Subcutaneous adipose tissue (tissue), 4 donors: ENCODE measurements around the gene TRPC4. TPM values are rescaled to one million over a fixed set of nuclear protein-coding genes. Genes with fewer than 3 reads are reported as not detected.

Source experiments
- CTCF ChIP-seq: fragments of 450-650 bp; IDR thresholded peaks from one replicate; pipeline ENCODE4 v1.5.1; 2016; ENCODE audit warnings: low read depth, mild to moderate bottlenecking, control low read depth, antibody characterized with exemption, moderate library complexity
- total RNA-seq, 4 donors: library from RNA; depleted of rRNA; stranded (reverse); fragments of >200 nt; gene quantifications; one replicate each; pipeline ENCODE4 v1.1.0, GENCODE V29; 2016

Gene TRPC4
- total RNA-seq, result under 1 TPM; 0.17 to 0.82 (median 0.42) TPM

- TF ChIP-seq CTCF, result no peak
Measured at GRCh38 chr13:37869756-37870488, at the start of gene TRPC4. TRPC4 (minus strand) TSS chr13:37869772; CDS start chr13:37783333, 86,439 bp downstream.

GRCh38 chr13:37918751-37919150 lies 49.2 kb upstream of the TRPC4 start:
- TF ChIP-seq CTCF, result no peak

- no peak for TF ChIP-seq CTCF
Measured at GRCh38 chr13:37918116-37918714, 48.6 kb upstream of the TRPC4 start.

GRCh38 chr13:37914781-37915391 lies 45.3 kb upstream of the TRPC4 start:
- TF ChIP-seq CTCF, result no peak

- TF ChIP-seq CTCF, result no peak
Measured at GRCh38 chr13:37910790-37911189, 41.2 kb upstream of the TRPC4 start.

GRCh38 chr13:37906880-37907279 lies 37.3 kb upstream of the TRPC4 start:
- TF ChIP-seq CTCF, result no peak

- TF ChIP-seq CTCF, result no peak
Measured at GRCh38 chr13:37905736-37906135, 36.2 kb upstream of the TRPC4 start.
